ENCODE results near the gene MLKL. TPM values are rescaled to one million over a fixed set of nuclear protein-coding genes. Genes with fewer than 3 reads are reported as not detected.

Gene MLKL
- total and polyA plus RNA-seq, 2 of the 13 experiments (the other 11 are each of a cell fraction or from before 2014, with no cell fraction given) = 6.4 to 10.7 TPM

GRCh38 chr16:74734361-74735161 is 33.9 kb upstream of the MLKL start (continued):
- TF ChIP-seq ZNF281 (CRISPR knock-in tag; IDR thresholded peaks at IDR 0.05; ENCODE audit: borderline replicate concordance) = peak; percentile 81
- TF ChIP-seq CEBPB (IDR thresholded peaks at IDR 0.05; ENCODE audit: borderline replicate concordance, low read depth, low read length) = no peak
- TF ChIP-seq DPF2 (CRISPR knock-in tag; IDR thresholded peaks at IDR 0.05; ENCODE audit: borderline replicate concordance, low read depth) = no peak
- TF ChIP-seq TSC22D2 (CRISPR knock-in tag; IDR thresholded peaks at IDR 0.05; ENCODE audit: borderline replicate concordance) = 0 out of 2 replicates have a peak, but pooled peaks have one; percentile 56
- 0 out of 2 replicates have a peak, but pooled peaks have one; percentile 52 for TF ChIP-seq ZNF280D (CRISPR knock-in tag; IDR thresholded peaks at IDR 0.05)
- TF ChIP-seq KDM4B (CRISPR knock-in tag; IDR thresholded peaks at IDR 0.05) = no peak
- no peak for TF ChIP-seq GPBP1L1 (CRISPR knock-in tag; IDR thresholded peaks at IDR 0.05)
- TF ChIP-seq ZSCAN21 (CRISPR knock-in tag; IDR thresholded peaks at IDR 0.05; ENCODE audit: borderline replicate concordance) = peak; percentile 33; the same call in 1 of the 2 replicates
- TF ChIP-seq ZNF878 (CRISPR knock-in tag; IDR thresholded peaks at IDR 0.05) = no peak
- peak; percentile 93; the same call in 1 of the 2 replicates for TF ChIP-seq HIC2 (CRISPR knock-in tag; IDR thresholded peaks at IDR 0.05; ENCODE audit: low read depth)
- no peak for TF ChIP-seq PAWR (CRISPR knock-in tag; IDR thresholded peaks at IDR 0.05; ENCODE audit: borderline replicate concordance)
- no peak for TF ChIP-seq ZGPAT (CRISPR knock-in tag; IDR thresholded peaks at IDR 0.05)
- peak; percentile 9; the same call in 1 of the 2 replicates for TF ChIP-seq SALL1 (CRISPR knock-in tag; IDR thresholded peaks at IDR 0.05)
- no peak for TF ChIP-seq NFYB (CRISPR knock-in tag; IDR thresholded peaks at IDR 0.05)
- TF ChIP-seq CCDC6 (CRISPR knock-in tag; IDR thresholded peaks at IDR 0.05) = no peak

Data from HepG2 (cell line).